Astrocyte (in vitro differentiated cells and primary cell): Measurements from ENCODE around the gene CMTM8.

Experiments used
- CTCF ChIP-seq: IDR thresholded peaks from 2 replicates; pipeline ENCODE4 v1.5.1; 2011; ENCODE audit warnings: low read depth, mild to moderate bottlenecking, inconsistent platforms, low read length, moderate library complexity; ENCODE audit not compliant: insufficient read depth
- EZH2 ChIP-seq: IDR thresholded peaks from 2 replicates; pipeline ENCODE4 v1.6.1; 2012; ENCODE audit warnings: mild to moderate bottlenecking, low read length, inconsistent platforms; ENCODE audit not compliant: insufficient read depth

DNA sequence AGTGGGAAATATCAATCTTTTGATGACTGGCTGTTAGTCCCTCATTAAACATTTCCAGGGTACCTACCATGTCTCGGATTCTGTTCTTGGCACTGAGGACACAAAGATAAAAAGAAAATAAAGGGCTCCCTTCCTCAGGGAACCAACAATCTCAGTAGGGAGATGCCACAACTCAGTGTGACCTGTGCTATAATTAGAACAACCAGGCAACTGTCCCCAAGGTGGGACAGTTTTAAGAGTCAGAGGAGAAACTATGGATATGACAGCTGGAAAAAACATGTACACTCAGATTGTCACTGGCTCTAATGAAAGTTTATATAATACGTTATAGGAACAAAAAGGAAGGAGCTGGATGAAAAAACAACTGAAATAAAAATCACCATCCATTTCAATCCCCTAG is 23.3 kb upstream of the CMTM8 start:
- TF ChIP-seq CTCF: no peak
- no peak for TF ChIP-seq EZH2
